Renal cortex interstitium (tissue), 15 donors: ENCODE data around the gene MYRF. TPM values are rescaled to one million over a fixed set of nuclear protein-coding genes. Genes with fewer than 3 reads are reported as not detected.

Source experiments
- DNase-seq, 11 donors: peaks; one replicate each; pipeline ENCODE4 v3.0.0-alpha.2; 2013; ENCODE audit warnings: low read depth in 9 of 11, low spot score in 4 of 11; ENCODE audit errors: extremely low read depth in 1 of 11
- long read RNA-seq, 16 experiments: transcript quantifications; one replicate each; lab custom pipeline, GENCODE V29; 2026
- polyA plus RNA-seq, 3 donors: library from polyadenylated mRNA; unstranded; fragments of 120-200 nt; gene quantifications; one replicate each; pipeline ENCODE4 v1.2.1, GENCODE V29; 2013; ENCODE audit not compliant: insufficient read length in 3 of 3

MYRF gene
- 10 to 100 TPM; 21.7 to 27.8 (median 23.4) TPM for polyA plus RNA-seq
- long read RNA-seq, donor 1, partial matches to known transcripts, result 106 of 574 reads
- long read RNA-seq, donor 1, other reads (novel, unspliced or antisense), result 468 of 574 reads
- long read RNA-seq, donor 2, result 0 reads
- long read RNA-seq, donor 3, partial matches to known transcripts, result 0 of 1 reads
- long read RNA-seq, donor 3, other reads (novel, unspliced or antisense), result 0 of 1 reads
- long read RNA-seq, donor 4, partial matches to known transcripts, result 0 of 1 reads
- long read RNA-seq, donor 4, other reads (novel, unspliced or antisense), result 0 of 1 reads
- long read RNA-seq, donor 5, result 0 reads
- long read RNA-seq, donor 6, partial matches to known transcripts, result 6 of 8 reads
- long read RNA-seq, donor 6, other reads (novel, unspliced or antisense), result 0 of 8 reads
- long read RNA-seq, donor 7, result 0 reads
- long read RNA-seq, donor 8, partial matches to known transcripts, result 6 of 6 reads
- long read RNA-seq, donor 8, other reads (novel, unspliced or antisense), result 0 of 6 reads
- long read RNA-seq, donor 9, partial matches to known transcripts, result 158 of 423 reads
- long read RNA-seq, donor 9, other reads (novel, unspliced or antisense), result 265 of 423 reads
- long read RNA-seq, donor 10, result 0 reads
- long read RNA-seq, donor 11, result 0 reads
- long read RNA-seq, donor 12, result 0 reads
- long read RNA-seq, donor 13, result 0 reads
- long read RNA-seq, donor 14, result 0 reads
- long read RNA-seq, donor 15, result 0 reads
- long read RNA-seq, donor 16, partial matches to known transcripts, result 526 of 1,217 reads
- long read RNA-seq, donor 16, other reads (novel, unspliced or antisense), result 691 of 1,217 reads

DNA sequence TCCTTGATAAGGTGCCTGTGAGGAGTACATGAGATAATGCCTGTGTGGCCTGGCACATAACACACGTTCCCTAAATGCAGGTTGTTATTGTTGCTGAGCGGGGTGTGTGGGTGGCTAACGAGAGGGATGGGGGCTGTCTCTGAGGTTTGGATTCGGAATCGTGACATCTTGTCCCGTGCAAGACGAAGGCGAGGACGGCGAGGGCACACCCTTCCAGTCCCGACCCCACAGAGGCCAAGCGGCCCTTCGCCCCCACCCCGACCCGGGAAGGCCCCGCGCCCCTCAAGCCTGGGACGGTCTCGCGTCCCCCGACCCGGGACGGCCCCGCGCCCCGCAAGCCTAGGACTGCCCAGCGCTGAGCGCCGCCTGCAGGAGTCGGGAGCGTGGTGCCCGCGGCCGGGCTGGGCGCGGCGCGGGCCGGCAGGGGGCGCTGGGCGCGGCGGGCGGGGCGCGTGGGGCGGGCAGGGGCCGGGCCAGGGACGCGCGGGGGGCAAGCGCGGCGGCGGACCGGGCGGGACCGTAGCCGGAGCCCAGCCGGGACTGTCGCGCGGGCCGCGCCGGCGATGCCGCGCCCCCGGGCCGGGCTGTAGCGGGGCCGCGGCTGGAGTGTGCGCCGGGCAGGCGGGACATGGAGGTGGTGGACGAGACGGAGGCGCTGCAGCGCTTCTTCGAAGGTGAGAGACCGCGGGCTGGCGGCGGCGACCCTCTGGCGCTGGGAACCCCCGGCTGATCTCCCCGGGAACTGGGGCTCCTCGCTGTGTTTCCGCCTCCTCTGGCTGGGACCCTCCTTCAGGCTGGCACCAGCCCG lies at the start of gene MYRF:
TSS of gene MYRF (plus strand) at position 520 of the 808 bp plus-strand sequence. CDS start at position 629, 109 bp downstream.
- no peak for DNase-seq

DNA sequence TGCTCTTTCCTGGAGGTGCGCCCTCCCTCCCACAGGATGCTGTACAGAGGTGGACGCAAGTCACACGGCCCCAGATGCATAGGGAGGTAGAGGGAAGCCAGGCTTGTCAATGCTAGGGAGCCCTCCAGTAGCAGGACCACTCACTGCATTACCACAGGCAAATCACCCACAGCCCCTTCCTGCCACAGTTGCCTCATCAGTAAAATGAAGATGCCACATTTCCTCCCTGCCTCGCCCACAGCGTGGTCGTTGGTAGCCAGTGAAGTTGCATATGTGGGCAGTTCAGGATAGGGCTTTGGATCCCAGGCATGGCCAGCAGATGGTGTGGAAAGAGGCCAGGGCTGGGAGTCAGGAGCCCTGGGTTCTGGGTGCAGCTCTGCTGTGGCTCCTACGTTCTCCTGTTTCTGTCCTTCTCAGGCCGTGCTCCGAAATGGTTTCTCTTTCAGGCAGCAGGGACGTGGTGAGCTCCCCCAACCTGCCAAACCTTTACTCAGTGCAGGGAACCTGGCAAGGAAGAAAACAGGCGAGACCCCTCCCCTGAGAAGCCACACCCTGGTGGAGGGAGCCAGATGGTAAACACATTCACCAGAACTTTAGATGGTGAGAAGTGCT lies 49.6 kb upstream of the MYRF start:
- DNase-seq, result no peak

DNA sequence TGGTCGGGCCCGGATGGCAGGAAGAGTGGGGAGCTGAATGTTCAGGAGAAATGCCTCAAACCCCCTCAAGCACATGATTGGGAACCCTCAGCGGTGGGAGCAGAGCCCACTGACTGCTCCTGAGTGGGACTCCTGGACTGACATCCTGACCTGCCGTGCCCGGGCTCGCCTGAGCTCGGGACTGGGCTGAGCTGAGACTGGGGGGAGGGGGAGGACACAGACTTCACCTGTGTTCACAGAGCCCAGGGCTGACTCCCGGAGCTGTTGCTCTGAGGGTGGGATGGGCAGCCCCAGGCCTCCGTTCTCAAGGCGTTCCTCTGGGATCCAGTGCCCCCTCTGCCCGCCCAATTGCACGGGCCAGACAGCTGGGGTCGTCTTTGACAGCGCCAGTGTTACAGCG lies 47.6 kb upstream of the MYRF start:
- DNase-seq, result no peak

DNA sequence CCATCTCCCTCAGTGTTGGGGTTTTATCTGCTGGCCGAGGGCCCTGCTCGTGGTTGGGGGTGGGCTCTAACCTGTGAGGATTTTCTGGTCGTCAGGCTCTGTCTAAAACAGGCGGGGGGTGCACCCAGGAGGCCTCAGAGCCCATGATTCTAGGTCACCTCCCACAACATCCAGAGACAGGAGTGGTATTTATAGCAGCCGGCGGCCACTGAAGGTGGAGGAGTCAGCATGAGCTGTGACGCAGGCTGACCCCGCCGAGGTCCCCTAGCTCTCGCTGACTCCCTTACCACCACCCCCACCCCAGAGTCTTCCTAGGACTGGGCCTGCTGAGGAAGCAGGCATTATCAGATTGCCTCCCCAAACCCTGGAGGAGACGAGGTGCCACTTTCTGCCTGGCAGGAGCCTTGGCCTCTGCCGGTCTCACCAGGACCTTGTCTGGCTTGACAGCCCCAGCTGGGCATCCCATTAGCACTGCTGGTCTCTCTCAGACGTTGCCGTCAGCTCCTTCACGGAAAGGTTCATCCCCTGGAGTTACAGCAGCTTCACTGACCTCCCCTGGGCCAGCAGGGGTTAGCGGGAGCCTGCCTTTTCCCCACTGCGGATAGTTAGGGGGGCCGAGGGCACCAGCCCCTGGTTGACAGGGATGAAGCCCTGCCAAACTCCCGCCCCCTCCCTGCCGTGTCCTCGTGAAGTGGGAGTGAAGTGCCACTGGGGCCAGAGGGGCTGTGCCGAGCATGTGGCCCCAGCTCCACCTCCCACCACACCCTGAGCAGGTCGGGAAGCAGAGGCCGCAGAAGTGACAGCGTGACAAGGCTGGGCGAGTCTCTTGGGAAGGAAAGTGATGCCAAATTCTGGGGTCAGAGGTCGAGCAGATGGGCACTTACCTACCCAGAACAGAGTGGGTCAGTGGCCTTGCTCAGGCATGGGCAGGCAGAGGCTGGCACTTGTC lies 45.7 kb upstream of the MYRF start:
- no peak for DNase-seq

DNA sequence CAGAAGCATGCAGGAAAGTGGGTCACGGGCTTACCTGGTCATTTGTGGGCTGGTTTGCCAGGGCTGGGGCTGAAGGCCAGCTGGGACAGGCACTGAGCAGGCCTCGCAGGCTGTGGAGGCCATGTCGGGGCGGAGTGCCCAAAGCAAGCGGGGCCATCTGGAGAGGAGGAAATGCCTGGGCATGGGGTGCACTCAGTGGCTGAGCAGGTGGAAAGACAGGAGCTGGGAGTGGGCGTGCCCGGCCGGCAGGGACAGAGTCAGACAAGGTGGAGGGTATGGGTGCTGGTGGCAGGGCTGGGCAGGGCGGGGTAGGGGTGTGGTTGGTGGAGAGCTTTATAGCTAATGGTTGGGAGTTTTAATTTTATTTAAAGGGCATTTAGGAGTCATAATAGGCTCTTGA lies 44.9 kb upstream of the MYRF start:
- DNase-seq, result no peak

DNA sequence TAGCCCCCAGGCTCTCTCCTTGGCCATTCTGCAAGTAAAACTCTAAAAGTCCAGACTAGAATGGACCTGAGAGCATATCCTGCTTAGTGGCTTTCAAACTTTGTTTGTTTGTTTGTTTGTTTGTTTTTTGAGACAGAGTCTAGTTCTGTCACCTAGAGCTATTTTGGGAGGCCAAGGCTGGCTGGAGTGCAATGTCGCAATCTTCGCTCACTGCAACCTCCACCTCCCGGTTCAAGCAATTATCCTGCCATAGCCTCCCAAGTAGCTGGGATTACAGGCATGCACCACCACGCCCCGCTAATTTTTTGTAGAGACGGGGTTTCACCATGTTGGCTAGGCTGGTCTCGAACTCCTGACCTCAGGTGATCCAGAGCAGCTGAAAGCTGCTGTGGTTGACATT lies 43.3 kb upstream of the MYRF start:
- DNase-seq, result no peak

DNA sequence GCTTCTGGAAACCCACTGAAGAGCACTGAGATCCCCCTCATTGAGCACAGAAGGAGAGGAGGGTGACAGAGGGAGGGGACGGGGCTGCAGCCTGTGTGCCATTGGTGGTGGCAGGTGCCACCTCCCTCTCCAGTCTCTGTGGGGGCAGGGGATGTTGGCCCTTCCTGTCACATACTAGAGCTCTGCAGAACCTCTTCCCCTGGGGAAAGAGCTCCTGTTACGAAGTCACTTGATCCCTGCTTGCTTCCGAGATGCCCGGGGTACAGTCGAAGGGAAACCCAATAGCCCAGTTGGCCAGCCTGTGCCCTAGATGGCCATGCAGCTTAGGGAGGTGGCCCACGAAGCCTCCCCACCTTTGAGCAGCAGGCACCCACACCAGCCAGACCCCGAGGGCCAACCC lies 42.9 kb upstream of the MYRF start:
- DNase-seq, result no peak

DNA sequence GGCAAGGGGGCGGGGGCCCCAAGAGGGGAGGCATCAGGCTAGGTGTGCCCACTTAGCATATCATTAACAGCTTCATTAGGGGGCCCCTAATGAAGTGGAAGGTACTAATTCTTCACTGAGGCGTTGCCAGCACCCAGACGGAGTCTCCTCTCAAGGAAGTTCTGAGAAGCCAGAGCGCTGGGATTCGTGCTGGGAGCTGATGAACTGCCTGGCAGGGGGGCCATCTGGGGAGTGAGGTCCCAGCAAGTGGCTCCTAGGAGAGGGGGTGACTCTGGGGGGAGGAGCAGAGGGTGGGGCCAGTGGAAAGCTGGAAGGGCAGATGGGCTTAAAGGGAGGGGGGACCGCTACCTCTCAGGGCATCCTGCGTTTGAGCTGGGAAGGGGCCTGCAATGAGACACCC lies 42.4 kb upstream of the MYRF start:
- DNase-seq, result no peak

DNA sequence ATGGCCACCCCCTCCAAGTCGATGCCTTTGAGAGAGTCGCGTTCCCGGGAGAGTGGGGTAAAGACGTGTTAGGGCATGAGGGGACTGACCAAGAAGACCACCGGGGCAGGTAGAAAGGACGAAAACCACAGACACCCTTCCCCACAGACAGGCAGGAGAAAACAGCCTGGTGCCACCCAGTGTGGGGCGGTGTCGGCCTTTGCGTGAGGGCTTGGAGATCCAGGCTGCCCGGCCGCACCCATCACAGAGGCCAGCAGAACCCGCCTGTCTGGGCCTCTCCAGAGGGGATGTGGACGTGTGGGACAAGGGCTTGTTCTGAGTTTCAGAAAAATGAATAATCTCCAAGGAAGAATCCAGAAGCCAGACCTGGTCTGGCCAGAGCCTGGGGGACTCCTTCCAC lies 41.4 kb upstream of the MYRF start:
- no peak for DNase-seq

DNA sequence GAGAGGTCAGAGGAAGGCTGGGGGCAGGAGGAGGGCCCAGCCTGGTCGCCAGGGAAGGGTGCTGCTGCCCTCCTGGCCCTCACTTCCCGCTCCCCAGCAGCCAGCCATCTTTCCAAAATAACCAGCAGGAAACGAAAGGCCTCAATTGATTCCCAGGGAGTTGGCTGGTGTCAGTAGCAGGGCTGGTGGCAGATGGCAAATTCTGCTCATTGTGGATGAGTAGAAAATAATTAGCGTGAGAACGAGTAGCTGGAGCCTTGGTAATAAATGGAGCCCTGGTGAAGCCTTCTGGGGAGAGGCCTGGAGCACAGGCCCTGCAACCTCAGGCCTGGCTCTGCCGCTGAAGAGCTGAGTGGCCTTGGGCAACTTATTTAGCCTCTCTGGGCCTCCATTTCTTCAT lies 40.9 kb upstream of the MYRF start:
- DNase-seq, result no peak

DNA sequence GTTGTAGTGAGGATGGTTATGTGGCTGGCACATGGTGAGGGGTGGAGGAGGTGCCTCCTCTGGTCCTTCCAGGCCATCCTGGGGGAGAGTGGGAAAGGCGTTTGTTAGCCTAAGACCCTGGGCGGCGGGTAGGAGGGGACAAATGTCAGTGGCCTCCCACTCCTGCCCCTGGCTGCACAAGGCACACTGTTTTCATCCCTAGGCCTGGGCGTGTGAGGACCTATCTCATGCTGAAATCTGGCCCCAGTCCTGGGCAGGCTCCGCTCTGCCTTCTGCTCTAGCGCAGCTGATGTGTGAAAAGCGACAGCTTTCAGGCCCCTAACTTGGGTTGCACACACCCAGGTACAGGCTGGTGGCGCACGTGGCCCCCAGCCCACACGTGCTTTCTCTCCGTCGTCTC lies 40.1 kb upstream of the MYRF start:
- no peak for DNase-seq

DNA sequence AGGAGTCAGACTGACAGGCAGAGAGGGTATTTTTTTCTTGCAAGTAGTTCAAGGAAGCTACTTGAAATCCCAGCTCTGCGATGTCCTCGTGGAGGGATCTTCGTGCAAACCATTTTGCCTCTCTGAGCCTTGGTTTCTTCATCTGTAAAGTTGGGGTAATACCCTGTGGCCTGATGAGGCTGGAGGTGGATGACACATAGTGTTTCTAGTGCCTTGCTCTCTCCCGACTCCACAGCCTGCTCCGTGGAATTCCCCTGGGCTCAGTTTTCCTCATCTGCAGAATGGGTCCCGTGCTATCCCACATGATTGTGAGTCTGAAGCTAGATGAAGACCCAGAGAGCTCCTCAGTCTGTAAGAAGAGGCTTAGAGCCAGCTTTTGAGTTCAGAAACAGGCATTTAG lies 39.6 kb upstream of the MYRF start:
- no peak for DNase-seq

DNA sequence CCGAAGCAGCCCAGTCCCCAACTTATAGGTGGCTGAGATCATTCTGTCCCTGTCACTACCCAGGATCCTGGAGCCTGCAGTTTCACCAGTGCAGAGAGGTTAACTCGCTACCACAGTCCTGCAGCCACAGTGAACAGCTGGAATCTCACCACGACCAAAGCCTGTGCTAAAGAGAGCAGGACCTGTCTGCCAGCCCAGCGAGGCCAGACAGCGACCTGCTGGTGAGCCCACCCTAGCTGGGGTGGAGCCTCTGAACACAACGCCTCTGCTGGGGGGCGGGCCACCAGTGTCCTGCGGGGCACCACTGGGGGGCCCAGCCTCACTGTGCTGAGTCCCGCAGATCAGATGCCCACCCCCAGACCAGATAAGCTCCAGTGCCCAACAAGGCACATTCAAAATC lies 39.0 kb upstream of the MYRF start:
- no peak for DNase-seq

DNA sequence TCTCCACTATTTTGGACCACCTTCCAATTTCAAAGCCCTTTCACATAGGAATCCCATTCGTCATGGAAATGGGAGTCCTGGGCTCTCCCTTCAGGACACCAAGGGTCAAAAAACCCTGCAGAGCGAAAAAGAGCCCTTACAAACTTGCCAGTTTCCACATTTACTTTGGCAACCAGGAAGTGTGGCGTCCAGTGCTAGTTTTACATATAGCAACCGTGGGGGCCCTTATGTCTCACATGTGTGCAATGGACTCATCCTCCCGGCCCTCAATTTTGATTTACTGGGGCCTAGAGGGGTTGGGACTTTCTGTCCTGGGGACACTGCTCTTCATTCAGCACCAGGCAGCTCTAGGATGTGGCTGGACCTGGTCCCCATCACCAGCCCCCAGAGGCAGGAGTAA lies 38.5 kb upstream of the MYRF start:
- no peak for DNase-seq

DNA sequence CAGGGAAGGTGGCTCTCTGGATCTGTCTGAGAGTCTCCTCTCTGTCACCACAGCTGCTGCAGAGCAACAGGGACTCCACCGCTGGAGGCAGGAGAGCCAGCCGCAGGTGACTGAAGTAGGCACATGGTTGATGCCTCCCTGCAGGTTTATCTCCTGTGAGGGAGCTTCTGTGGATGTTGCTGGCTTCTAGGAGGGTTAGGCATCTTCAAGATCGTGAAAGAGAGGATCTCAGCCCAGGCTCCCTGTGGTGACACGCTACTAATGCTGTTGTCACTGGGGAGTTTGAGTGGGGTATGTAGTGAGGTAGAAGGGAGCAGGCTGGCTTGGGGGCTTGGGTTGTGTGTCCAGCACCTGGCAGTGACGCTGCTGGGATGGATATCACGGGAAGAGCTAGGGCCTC lies 38.1 kb upstream of the MYRF start:
- no peak for DNase-seq

DNA sequence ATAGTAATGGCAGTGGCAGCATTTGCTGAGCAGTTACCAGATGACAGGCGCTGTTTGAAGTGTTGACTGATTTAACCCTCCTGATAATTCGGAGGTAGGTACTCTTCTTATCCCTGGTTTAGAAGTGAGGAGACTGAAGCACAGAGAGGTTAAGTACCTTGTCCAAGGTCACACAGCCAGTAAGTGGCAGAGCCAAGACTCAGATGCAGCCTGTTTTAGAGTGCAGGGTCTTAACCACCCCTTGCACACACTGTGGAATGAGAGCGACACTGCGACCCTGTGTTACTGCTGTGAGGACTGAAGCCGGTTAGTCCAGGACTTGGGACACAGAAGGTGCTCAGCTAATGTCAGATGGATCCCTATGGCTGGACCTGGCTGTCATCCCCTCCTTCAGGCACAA lies 37.5 kb upstream of the MYRF start:
- no peak for DNase-seq

DNA sequence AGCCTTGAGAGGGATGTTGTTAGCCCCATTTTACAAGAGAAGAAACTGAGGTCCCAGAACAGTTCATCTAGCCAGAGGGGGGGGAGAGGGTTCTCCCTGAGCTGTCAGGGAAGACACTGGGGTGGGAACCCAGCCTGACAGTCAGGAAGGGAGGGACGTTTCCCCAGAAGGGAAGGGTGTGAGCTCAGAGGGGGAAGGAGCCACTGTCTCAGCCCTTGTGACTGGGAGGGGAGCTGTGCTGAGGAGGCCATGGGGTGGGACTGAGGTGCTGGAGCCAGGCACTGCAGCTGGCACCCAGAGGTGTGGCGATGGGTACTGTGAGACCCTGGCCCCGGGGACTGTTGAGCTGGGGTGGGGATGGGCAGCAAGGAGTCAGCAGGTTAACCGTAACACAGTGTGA lies 36.6 kb upstream of the MYRF start:
- no peak for DNase-seq
